ENCODE data around the gene MAGEA4.

- TF ChIP-seq CTCF (IDR thresholded peaks at IDR 0.05) (no peak), POLR2A (IDR thresholded peaks at IDR 0.05) (no peak), POLR2AphosphoS5 (IDR thresholded peaks at IDR 0.05) (no peak)
Measured at GRCh38 chrX:151929126-151929525, 16.4 kb downstream of the MAGEA4 start.

All from transverse colon (tissue), 4 donors.